Measurements from ENCODE around the gene CPED1. TPM values are rescaled to one million over a fixed set of nuclear protein-coding genes. Genes with fewer than 3 reads are reported as not detected.
"Not testable (repeated sequence)": the region's sequence is repeated elsewhere in the genome, so short reads cannot be mapped to it uniquely, and the experiment has no call there.

CPED1 gene
- polyA plus RNA-seq, 1 experiment: 52.0 TPM

DNA sequence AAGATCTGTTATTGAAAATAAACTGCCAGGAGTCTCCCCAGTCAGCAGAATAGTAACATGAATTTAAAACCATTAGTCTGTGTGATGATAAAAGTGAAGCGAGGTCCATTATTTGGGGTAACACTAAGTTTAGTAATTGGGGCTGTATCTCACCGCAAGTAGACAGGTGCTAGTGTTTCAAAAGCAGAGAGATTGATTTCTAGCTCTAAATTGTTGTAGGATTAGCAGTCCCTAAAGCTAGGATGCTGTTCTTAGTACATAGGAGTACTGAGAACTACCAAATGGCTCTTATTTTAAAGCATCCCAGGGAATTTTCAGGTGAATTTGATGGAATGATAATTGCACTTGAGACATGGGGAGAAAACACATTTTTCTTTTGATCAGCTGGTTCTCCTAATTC, 70.5 kb downstream of the CPED1 start:
- no peak for DNase-seq (ENCODE audit: low read depth, low spot score)
- H3K4me3 ChIP-seq (ENCODE audit: low read depth, low read length): no peak overlapping the region
- no peak overlapping the region for H3K27ac ChIP-seq (ENCODE audit: low read depth, low read length)
- no peaks in the 10 kb centered on the region for H3K27me3 ChIP-seq (ENCODE audit: control insufficient read depth, insufficient read depth, low read length)
- POLR2A ChIA-PET: interaction anchor here (0.6 kb wide), 1 partner anchor 17 kb away, joined by 5 read pairs; no protein-coding TSS in a partner anchor
- TF ChIP-seq, protein P1, sequence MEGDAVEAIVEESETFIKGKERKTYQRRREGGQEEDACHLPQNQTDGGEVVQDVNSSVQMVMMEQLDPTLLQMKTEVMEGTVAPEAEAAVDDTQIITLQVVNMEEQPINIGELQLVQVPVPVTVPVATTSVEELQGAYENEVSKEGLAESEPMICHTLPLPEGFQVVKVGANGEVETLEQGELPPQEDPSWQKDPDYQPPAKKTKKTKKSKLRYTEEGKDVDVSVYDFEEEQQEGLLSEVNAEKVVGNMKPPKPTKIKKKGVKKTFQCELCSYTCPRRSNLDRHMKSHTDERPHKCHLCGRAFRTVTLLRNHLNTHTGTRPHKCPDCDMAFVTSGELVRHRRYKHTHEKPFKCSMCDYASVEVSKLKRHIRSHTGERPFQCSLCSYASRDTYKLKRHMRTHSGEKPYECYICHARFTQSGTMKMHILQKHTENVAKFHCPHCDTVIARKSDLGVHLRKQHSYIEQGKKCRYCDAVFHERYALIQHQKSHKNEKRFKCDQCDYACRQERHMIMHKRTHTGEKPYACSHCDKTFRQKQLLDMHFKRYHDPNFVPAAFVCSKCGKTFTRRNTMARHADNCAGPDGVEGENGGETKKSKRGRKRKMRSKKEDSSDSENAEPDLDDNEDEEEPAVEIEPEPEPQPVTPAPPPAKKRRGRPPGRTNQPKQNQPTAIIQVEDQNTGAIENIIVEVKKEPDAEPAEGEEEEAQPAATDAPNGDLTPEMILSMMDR (IDR thresholded peaks at IDR 0.05; ENCODE audit: low read depth, low read length): no peak
- H3K9me3 ChIP-seq (ENCODE audit: control insufficient read depth, insufficient read depth, low read length): no peaks in the 10 kb centered on the region; the same call in 1 of the 2 replicates
- CTCF ChIA-PET: interaction anchor here (1.5 to 2.1 kb wide), 3 partner anchors 22 to 253 kb away, joined by 3 to 7 read pairs (median 6); no protein-coding TSS in a partner anchor

DNA sequence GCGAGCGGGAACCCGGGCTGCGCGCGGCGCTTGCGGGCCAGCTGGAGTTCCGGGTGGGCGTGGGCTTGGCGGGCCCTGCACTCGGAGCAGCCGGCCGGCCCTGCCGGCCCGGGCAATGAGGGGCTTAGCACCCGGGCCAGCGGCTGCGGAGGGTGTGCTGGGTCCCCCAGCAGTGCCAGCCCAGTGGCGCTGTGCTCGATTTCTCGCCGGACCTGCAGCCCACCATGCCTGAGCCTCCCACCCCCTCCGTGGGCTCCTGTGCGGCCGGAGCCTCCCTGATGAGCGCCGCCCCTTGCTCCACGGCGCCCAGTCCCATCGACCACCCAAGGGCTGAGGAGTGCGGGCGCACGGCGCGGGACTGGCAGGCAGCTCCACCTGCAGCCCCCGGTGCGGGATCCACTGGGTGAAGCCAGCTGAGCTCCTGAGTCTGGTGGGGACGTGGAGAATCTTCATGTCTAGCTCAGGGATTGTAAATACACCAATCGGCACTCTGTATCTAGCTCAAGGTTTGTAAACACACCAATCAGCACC, 71.5 kb downstream of the CPED1 start:
- H3K9me3 ChIP-seq (ENCODE audit: control insufficient read depth, insufficient read depth, low read length); H3K27me3 ChIP-seq (ENCODE audit: control insufficient read depth, insufficient read depth, low read length); CTCF ChIA-PET; H3K27ac ChIP-seq (ENCODE audit: low read depth, low read length); POLR2A ChIA-PET; DNase-seq (ENCODE audit: low read depth, low spot score); H3K4me3 ChIP-seq (ENCODE audit: low read depth, low read length): not testable (repeated sequence)

DNA sequence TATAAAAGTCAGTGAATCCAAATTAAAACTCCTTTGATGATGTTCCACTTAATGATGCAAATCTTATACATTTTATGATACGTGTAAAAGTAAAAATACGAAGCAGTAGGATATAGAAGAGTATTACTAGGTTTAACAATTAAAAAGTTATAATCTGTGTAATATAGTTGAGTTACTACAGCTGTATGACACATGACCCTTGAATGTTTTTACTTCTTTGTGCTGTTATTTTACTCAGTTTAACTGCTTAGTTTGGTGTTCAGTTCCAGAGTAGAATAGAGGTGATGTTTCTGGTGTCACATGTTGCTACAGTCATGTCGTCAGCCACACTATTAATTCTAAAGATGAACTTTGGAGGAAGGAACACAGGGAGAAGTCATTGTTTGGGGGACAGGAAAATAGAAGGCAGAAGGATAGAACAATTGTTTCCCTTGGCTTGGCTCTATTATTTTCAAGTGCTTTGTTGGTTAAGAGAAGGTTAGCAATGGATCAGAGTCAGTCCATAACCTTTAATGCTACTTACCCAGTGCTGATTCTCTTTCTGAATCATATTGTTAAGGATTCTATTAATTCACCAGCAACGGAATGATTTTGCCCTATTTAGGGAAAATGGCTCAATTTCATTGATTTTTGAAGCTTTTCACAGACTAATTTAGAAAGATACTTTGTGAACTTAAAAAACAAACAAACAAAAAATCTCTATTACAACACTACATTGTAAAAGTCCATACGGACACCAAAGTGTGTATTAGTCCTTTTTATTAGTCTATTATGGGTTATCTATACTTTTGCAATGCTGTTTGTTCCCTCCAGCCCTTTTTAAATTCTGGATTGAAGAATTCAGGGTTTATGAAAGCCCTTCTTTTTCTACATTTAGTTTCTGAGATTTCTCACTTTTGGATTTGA, 73.4 kb downstream of the CPED1 start:
- TF ChIP-seq, protein P1 (IDR thresholded peaks at IDR 0.05; ENCODE audit: low read depth, low read length): no peak
- Histone ChIP-seq H3K27ac (ENCODE audit: low read depth, low read length) (no peak overlapping the region), H3K27me3 (ENCODE audit: control insufficient read depth, insufficient read depth, low read length) (no peaks in the 10 kb centered on the region), H3K9me3 (ENCODE audit: control insufficient read depth, insufficient read depth, low read length) (no peaks in the 10 kb centered on the region; the same call in 1 of the 2 replicates), H3K4me3 (ENCODE audit: low read depth, low read length) (no peak overlapping the region)
- ChIA-PET POLR2A (no interaction called here), CTCF (interaction anchor here (1.0 to 1.7 kb wide), 2 partner anchors 20 to 75 kb away, joined by 5 to 10 read pairs; no protein-coding TSS in a partner anchor)
- no peak for DNase-seq (ENCODE audit: low read depth, low spot score)

DNA sequence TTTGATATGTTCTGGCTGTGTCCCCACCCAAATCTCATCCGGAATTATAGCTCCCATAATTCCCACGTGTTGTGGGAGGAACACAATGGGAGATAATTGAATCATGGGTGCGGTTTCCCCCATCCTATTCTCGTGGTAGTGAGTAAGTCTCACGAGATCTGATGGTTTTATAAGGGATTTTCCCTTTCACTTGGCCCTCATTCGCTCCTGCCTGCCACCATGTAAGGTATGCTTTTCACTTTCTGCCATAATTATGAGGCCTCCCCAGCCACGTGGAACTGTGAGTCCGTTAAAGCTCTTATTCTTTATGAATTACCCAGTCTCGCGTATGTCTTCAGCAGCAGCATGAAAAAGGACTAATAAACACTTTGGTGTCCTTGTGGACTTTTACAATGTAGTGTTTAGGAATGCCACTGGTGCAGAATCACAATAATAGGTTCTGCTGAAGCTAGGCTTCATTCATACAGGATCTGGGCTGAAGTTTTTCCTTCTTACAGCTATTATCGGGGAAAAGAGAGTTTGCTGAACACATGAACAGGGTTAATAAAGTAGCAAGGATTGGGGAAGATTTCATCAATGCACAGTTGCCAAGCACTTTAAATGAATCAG, 74.3 kb downstream of the CPED1 start:
- no peaks in the 10 kb centered on the region for H3K27me3 ChIP-seq (ENCODE audit: control insufficient read depth, insufficient read depth, low read length)
- CTCF ChIA-PET: interaction anchor here (0.8 to 1.7 kb wide), 4 partner anchors 11 to 76 kb away, joined by 3 to 10 read pairs (median 4); no protein-coding TSS in a partner anchor
- TF ChIP-seq, protein P1 (IDR thresholded peaks at IDR 0.05; ENCODE audit: low read depth, low read length): no peak
- no peaks in the 10 kb centered on the region; the same call in 1 of the 2 replicates for H3K9me3 ChIP-seq (ENCODE audit: control insufficient read depth, insufficient read depth, low read length)
- POLR2A ChIA-PET: no interaction called here
- H3K27ac ChIP-seq (ENCODE audit: low read depth, low read length): no peak overlapping the region
- DNase-seq (ENCODE audit: low read depth, low spot score): no peak
- no peak overlapping the region for H3K4me3 ChIP-seq (ENCODE audit: low read depth, low read length)

DNA sequence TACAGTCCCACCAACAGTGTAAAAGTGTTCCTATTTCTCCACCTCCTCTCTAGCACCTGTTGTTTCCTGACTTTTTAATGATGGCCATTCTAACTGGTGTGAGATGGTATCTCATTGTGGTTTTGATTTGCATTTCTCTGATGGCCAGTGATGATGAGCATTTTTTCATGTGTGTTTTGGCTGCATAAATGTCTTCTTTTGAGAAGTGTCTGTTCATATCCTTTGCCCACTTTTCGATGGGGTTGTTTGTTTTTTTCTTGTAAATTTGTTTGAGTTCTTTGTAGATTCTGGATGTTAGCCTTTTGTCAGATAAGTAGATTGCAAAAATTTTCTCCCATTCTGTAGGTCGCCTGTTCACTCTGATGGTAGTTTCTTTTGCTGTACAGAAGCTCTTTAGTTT, 79.2 kb downstream of the CPED1 start:
- CTCF ChIA-PET; H3K4me3 ChIP-seq (ENCODE audit: low read depth, low read length); DNase-seq (ENCODE audit: low read depth, low spot score); H3K27ac ChIP-seq (ENCODE audit: low read depth, low read length); POLR2A ChIA-PET; H3K9me3 ChIP-seq (ENCODE audit: control insufficient read depth, insufficient read depth, low read length); H3K27me3 ChIP-seq (ENCODE audit: control insufficient read depth, insufficient read depth, low read length): not testable (repeated sequence)

Measured in AG04450 (cell line).